ENCODE results near the gene COX15.
"Not testable (repeated sequence)": the region's sequence is repeated elsewhere in the genome, so short reads cannot be mapped to it uniquely, and the experiment has no call there.

The COX15 gene

DNA sequence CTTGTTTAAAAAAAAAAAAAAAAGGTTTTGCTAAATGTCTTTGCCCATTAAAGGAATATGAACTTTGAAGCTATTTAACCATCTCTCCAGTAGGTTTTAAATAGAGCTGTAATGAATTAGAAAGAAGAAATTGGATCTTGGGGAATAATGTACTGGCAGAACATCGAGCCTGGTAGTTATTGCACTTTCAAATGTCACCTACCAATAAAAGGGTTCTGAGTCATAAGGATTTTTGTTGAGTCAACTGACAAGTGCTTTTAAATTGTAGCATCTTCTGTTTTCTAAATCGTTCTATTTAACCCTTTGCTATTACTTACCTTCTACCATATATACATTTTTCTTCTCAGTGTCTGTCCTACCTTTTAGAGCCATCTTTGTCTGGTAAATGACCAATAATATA, 10.8 kb upstream of the COX15 start:
- no peak overlapping the region for H3K27ac ChIP-seq
- no peak for DNase-seq (ENCODE audit: low read depth, low spot score)

DNA sequence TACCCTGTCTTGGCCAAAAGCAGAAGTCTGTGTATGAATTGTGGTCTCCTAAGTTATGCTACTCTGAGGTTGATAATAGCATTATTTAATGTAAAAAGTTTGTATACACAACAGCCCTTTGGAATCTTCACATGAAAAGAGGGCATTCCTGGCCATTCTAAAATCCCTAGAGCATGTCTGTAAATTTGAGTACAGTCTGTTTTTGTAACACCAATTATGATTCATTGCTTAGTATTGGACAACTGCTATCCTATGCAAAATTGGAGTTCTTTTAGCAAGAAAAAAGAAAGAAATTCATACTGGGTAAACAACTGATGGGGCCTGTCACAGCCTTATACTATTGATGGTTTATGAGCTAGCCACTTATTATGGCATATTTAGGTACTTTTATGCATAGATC, 10.3 kb upstream of the COX15 start:
- H3K27ac ChIP-seq = no peak overlapping the region
- DNase-seq (ENCODE audit: low read depth, low spot score) = no peak

DNA sequence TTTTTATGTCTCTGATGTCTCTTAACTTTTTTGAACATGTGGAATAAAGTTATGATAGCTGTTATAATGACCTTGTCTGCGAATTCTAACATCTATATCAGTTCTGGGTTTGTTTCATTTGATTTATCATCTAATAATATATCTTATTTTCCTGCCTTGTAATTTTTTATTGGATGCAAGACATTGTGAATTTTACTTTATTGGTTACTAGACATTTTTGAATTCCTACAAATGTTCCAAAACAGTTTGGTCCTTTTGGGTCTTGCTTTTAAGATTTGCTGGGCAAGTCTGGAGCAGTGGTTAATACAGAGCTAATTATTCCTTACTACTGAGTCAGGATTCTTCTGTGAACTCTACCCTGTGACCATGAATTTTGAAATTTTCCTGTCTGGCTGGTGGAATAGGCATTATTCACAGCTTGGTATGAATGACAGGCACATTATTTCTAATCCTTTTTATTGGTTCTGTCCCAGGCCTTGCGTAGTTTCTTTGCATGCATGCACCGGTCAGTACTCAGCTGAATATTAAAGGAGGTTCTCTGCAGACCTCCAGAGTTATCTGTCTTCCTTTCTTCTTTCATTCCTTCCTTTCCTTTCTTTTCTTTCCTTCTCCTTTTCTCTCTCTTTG, 9.1 kb upstream of the COX15 start:
- H3K27ac ChIP-seq = no peak overlapping the region
- DNase-seq (ENCODE audit: low read depth, low spot score) = no peak

DNA sequence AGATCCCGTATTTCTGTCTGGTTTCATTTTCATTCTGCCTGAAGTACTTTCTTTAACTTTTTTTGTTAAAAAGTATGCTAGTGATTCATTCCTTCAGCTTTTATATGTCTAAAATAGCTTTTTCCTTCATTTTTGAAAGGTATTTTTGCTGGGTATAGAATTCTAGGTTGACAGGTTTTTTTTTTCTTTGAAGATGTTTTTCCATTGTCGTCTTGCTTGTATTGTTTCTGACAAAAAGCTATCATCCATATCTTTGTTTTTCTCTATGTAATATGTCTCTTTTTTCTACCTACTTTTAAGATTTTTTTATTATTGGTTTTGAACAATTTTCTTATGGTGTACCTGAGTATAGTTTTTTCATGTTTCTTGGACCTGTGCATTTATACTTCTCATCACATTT, 8.3 kb upstream of the COX15 start:
- H3K27ac ChIP-seq = no peak overlapping the region
- DNase-seq (ENCODE audit: low read depth, low spot score) = no peak

DNA sequence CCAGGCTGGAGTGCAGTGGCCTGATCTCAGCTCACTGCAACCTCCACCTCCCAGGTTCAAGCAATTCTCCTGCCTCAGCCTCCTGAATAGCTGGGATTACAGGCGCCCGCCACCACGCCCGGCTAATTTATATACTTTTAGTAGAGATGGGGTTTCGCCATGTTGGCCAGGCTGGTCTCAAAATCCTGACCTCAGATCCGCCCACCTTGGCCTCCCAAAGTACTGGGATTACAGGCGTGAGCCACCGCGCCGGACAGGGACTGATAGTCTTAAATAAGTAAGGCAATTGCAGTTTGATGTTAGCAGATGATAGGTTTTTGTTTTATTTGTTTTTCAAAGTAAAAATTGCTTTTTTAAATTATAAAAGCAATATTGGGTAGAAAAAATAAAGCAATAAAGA, 2.2 kb upstream of the COX15 start:
- DNase-seq (ENCODE audit: low read depth, low spot score); H3K27ac ChIP-seq: not testable (repeated sequence)

DNA sequence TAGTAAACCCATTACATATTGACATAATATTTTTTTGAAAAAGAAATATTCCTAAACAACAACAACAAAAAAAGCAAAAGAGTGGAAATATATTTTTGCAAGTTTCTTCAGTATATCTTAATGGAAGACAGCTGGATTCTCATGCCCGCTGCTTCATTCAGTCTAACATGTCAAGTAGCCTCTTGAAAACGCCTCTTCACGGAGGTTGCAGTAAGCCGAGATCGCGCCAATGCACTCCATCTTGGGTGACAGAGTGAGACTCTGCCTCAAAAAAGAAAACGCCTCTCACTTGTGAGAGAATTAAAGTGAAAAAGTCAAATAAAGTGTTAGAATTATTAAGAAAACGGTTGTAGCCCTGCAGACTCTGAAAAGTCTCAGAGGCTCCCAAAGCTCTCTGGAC, 1.4 kb upstream of the COX15 start:
- peak overlapping the region; percentile 90 for H3K27ac ChIP-seq
- no peak for DNase-seq (ENCODE audit: low read depth, low spot score)

DNA sequence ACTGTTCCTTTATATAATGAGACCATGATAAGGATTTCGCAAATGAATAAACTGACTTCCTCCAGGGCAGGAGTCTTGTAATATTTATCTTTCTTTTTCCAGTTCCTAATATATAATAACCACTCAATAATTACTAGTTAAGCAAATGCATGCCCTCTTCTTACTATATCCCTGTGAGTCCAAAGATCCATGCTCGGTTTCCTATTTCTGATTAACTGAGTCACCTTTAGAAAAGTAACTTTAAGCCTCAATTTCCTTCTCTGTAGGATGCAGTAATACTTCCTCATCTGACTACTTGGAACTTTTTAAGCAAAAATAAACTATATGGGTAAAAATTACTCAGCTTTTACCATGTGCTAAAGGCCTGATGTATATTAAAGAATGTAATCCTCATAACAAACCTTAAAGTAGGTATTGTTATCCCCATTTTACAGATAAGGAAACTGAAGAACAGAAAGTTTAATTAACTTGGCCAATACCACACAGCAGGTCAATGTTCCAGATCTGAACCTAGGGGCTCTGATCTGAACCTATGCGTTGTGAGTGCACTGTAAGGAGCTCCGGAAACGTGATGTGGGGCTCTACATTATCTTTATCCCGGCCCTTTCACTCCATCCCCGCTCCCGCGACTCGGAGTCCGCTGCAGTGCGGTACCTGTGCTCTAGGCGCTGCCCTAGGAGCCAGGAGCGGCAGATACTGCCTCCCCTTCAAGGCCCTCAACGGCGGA, 458 bp downstream of the COX15 start:
- DNase-seq (ENCODE audit: low read depth, low spot score) = no peak
- peak overlapping the region; percentile 90 for H3K27ac ChIP-seq

DNA sequence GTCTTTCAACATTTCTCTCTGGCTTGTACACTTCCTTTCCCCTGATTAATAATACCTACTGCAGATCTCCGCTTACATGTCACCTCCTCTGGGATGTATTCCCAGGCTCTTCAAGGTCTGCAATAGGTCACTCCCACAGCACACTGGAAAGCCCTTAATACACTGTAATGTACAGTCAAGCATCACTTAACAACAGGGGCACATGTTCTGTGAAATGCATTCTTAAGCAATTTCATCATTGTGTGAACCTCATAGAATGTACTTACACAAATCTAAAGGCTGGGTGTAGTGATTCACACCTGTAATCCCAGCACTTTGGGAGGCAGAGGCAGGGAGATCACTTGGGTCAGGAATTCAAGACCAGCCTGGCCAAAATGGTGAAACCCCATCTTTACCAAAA, 1.9 kb downstream of the COX15 start:
- peak overlapping the region; percentile 90 for H3K27ac ChIP-seq
- DNase-seq (ENCODE audit: low read depth, low spot score) = peak; percentile 61

DNA sequence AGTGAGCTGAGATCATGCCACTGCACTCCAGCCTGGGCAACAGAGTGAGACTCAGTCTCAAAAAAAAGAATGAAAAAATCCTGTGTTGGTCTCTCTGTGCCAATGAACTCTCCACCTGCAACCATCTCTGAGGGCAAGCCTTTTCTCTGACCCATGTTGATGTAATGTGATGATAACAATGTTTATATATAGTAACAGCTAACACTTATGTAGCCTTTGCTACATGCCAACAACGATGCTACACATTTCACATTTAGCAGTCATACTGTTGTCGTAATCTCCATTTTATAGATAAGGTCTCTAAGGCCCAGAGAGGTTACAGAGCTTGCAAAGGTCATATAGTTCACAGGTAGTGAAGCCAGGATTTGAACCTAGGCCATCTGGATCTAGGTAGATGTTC, 11.5 kb downstream of the COX15 start:
- H3K27ac ChIP-seq = no peak overlapping the region
- no peak for DNase-seq (ENCODE audit: low read depth, low spot score)

DNA sequence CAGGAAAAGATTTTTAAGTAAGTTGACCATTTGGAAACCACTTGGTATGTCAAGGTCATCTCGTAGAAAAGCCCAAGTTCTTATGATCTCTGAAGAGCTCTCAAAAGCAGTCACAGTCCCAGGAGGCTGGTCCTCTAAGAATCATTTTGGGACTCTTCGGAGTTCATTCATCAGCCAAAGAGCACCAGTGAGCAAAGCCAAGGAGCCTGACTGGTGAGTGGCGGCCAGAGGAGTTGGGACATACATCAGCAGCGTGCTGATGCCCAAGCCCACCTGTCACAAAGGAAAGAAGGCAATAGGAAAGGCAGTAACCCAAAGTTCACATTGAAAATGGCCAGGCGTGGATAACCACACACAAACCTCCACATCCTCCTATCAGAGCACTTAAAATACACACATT, 17.5 kb downstream of the COX15 start:
- no peak overlapping the region for H3K27ac ChIP-seq
- no peak for DNase-seq (ENCODE audit: low read depth, low spot score)

DNA sequence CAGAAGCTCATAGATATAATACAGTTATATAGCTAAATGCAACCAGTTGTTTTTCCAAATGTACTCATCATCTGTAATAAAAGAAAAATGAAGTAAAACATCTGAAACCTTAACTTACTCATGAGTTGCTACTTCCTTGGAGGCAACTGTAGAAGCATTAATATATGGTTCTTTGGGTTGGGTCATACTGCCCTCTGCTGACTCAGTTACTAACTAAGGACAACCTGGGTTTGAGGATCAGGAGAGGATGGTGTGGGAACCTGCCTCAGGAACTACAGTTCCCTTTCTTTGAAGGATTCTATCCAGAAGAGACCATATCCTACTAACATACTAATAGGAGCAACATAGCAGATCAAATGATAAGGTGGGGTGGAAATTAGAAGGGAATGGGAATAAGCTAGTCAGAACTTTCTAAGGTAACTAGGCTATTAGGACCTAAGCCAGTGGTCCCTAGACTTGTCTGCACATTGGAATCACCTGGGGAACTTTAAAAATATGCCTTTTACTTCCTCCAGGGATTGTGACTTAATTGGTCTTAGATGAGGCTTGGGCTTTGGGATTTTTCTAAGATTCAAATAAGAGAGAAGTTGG, 20.7 kb downstream of the COX15 start:
- no peak for DNase-seq (ENCODE audit: low read depth, low spot score)
- peak overlapping the region; percentile 2 for H3K27ac ChIP-seq

DNA sequence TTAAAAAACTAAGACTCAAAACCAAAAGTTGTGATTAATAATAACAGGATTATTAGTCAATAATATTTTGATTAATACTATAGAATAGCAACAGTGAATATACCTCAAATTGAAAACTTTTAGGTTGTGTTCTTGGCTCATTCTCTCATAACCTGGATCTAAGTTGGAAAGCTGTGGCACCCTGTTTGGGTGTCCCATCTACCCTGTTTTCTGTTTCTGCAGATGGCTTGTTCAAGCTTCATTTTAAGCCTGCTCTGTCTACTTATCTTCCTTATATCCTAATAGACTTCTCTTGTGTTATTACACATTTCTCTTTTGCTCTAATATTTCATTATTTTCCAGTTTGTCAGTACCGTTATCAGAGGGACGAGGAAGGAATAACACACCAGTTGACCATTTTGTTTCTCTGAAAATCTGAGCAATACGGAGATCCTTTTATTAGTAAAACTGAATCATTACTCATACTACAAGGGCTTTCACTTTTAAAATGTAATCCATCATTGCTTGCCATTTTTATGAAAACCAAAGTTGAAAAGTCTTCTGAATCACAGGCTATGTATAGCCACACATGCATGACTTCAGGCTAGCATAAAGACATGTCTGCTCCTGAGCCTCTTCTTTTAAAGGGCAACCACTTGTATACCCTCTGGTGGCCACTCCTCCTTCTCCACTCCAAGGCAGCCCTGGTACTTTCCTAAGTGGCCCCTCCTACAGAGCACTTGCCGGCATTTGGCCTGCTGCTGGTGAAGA, 22.3 kb downstream of the COX15 start:
- DNase-seq (ENCODE audit: low read depth, low spot score) = peak; percentile 45
- peak overlapping the region; percentile 8 for H3K27ac ChIP-seq

DNA sequence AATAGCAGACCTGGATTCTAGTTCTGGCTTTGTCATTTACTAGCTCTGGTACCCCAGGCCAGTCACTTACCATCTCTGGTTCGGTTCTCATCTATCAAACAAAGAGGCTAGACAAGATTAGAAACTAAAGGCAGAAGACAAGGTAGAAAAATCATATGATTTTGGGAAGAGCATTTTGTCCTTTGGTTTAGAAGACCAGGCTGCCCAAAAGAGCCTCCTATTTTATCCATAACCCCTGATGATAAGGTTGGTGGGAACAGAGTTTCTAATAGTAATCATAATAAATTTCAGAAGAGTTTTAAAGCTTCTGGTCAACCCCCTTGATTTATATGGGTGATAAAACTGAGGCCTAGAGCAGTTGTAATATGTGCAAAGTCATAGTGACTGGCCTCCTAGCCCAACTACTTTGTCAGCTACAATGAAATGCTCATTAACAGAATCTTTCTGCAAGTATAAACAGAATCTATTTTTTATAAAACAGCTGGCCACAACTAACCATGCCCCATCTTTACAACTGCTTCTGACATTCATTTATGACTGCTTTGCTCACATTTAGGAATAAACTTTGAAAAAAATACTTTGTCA, 23.4 kb downstream of the COX15 start:
- peak overlapping the region; percentile 8 for H3K27ac ChIP-seq
- no peak for DNase-seq (ENCODE audit: low read depth, low spot score)

DNA sequence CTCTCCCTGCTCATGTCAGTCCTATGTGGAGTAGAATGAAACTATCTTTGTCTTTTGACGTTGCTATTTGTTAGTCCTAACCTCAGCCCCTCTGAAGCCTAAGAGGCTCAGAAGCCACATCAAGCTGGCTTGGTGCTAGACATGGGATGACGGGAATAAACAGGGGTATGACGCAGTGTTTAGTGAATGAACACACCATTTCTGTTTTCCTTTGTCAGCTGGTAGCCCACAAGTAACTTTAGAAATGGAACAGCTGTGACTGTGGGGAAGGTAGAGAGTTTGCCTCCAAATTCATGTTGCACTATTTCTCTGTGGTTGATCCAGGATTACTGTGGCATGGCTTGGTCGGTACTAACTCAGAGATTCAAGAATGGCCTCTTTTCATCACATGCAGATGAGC, 31.3 kb downstream of the COX15 start:
- H3K27ac ChIP-seq = no peak overlapping the region
- DNase-seq (ENCODE audit: low read depth, low spot score) = no peak

DNA sequence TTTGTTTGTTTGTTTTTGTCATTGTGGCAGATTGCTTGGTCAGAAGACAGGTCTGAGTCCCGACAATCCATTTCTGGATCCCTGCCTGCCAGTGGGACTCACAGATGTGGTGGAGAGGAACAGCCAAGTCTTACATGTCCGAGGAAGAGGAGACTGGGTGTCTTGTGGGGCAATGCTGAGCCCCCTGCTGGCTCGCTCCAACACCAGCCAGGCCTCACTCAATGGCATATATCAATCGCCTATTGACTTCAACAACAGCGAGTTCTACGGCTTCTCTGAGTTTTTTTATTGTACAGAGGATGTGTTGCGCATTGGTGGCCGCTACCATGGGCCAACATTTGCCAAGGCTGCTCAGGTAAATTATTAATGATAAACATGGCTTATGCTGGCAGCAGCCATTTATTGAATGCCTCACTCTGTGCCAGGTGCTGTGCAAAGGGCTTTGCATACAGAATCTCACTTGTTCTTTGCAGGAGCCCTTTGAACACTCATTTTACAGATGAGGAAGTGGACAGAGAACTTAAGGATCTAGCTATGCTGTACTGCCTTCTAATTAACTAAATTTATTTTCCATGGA, 33.3 kb downstream of the COX15 start:
- H3K27ac ChIP-seq = no peak overlapping the region
- no peak for DNase-seq (ENCODE audit: low read depth, low spot score)

DNA sequence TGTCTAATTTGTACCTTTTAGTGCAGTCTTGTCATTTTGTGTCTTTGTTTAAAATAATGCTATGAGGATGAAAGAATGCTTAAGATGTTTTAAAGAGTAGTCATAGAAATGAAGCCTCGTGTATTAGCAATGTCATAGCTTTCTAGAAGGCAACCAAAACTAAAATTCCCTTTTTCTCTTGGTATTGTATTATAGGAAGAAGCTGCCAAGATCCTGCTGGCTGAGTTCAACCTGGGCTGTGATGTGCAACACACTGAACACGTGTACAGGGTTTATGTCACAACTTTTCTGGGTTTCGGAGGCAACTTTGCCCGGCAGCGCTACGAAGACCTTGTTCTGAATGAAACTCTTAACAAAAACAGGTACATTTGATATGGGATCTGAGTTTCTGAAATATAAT, 36.2 kb downstream of the COX15 start:
- no peak for DNase-seq (ENCODE audit: low read depth, low spot score)
- H3K27ac ChIP-seq = no peak overlapping the region

DNA sequence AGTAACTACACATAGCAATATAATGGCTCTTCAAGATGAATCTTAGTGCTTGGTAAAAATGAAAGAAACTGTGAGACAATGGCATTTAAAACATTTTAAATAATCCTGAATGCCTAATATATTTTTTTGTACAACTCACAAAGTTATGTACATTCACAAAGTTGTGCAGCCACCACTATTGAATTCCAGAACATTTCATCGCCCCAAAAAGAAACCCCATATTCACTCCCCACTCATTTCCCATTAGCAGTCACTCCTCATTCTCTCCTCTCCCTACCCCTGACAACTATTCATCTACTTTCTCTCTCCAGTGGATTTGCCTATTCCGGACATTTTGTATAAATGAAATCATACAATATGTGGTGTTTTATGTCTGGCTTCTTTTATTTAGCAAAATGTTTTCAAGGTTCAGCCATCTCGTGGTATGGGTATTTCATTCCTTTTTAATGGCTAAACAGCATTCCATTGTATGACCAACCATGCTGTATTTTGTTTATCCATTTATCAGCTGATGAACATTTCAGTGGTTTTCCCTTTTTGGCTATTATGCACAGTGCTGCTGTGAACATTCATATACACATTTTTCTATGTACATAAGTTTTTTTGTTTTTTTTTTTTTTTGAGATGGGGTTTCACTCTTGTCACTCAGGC, 37.9 kb downstream of the COX15 start:
- no peak for DNase-seq (ENCODE audit: low read depth, low spot score)
- no peak overlapping the region for H3K27ac ChIP-seq

DNA sequence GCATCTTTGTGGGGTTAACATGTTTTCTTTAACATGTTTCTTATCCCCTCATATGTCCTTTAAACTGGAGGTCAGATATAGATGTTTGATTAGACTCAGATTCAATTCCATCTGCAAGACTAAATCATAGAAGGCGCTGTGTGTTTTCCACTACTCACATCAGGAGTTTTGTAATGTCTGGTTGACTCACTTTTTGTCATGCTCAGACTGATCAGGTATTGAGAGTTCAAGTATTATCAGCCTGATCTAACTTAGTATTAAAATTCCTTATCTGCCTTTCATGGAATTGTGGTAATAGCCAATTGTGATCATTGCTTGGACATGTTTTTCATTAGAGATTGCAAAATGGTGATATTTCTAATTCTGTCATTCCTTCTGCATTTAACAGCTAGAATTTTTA, 42.5 kb downstream of the COX15 start:
- no peak for DNase-seq (ENCODE audit: low read depth, low spot score)
- H3K27ac ChIP-seq = peak overlapping the region; percentile 10

DNA sequence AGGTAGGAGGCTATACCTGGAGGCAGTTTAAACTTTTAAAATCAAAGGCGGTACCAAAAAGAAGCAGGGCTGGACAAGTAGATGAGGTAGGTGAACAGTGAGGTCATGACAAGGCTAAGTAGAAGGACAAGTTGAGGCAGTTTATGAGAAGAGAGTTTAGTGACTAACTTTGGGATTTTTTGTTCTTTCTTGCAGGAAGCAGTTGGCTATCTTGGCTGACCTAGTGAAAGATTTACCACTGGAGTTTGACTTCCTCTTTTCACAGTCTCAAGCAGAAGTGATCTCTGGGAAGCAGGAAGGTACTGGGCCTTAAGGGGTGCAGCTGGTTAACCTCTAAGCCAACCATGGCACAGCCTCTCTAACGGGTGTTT, 46.3 kb downstream of the COX15 start:
- H3K27ac ChIP-seq = peak overlapping the region; percentile 79
- DNase-seq (ENCODE audit: low read depth, low spot score) = peak; percentile 86

DNA sequence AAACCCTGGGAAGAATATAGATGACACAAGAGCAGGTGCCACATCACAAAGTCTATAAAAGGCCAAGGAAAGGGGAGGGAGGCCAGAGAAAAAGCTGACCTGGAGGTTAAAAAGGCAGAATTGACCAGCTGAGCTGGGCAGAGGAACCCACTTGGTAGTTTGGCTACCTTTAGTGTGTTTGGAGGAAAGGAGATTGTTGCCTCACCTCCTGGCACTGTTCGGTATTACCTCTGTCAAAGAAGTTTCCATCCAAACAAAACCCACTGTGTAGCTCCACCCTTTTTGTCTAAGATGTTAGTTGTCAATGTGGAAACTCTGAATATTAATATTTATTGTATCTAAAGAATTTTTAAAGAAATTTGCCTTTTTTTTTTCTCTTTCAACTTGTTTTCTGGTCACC, 49.2 kb downstream of the COX15 start:
- H3K27ac ChIP-seq = peak overlapping the region; percentile 55

More for the DNA sequence above, 49.2 kb downstream of the COX15 start:
- DNase-seq (ENCODE audit: low read depth, low spot score) = no peak

All from epithelial cell of prostate (primary cell).